Measurements from ENCODE around the gene CRYM. TPM values are rescaled to one million over a fixed set of nuclear protein-coding genes. Genes with fewer than 3 reads are reported as not detected.
"Not testable (repeated sequence)": the region's sequence is repeated elsewhere in the genome, so short reads cannot be mapped to it uniquely, and the experiment has no call there.

Gene CRYM
- total and polyA plus RNA-seq, 2 donors (not counting 1 experiment from before 2014, with no cell fraction given) = 0.06 to 0.50 TPM

GRCh38 chr16:21276090-21276489 lies 2.0 kb downstream of the CRYM start:
- Histone ChIP-seq H3K4me2 (ENCODE audit: extremely low read depth, insufficient read depth, low read length) (no peak overlapping the region), H3K4me1 (ENCODE audit: control insufficient read depth, extremely low read depth, insufficient read depth, low read length) (no peaks in the 10 kb centered on the region), H3K79me2 (ENCODE audit: control insufficient read depth, insufficient read depth, low read length) (no peaks in the 10 kb centered on the region), H3K27ac (ENCODE audit: insufficient read depth, low read length) (no peak overlapping the region), H2AFZ (ENCODE audit: low read length) (no peak overlapping the region), H3K36me3 (ENCODE audit: control insufficient read depth, insufficient read depth, low read length) (no peaks in the 10 kb centered on the region), H4K20me1 (ENCODE audit: control insufficient read depth, extremely low read depth, insufficient read depth, low read length) (no peaks in the 10 kb centered on the region), H3K4me3 (replicated peaks in 1 of 4; ENCODE audit: control extremely low read depth in 1 of 4, insufficient read depth in 1 of 4, low read depth in 3 of 4, low read length in 4 of 4) (no peak overlapping the region), H3K9ac (ENCODE audit: insufficient read depth, low read length) (no peak overlapping the region), H3K27me3 (ENCODE audit: control insufficient read depth, insufficient read depth, low read length) (peaks cover 38% of the 10 kb centered on the region), H3K9me3 (ENCODE audit: control insufficient read depth, insufficient read depth, low read depth, low read length) (no peaks in the 10 kb centered on the region)
- TF ChIP-seq EZH2 (IDR thresholded peaks at IDR 0.05; ENCODE audit: low read length, missing control alignments) (no peak), CTCF (conservative IDR thresholded peaks at IDR 0.05 in 1 of 2, IDR thresholded peaks at IDR 0.05 in 1 of 2; ENCODE audit: low read depth in 1 of 2, low read length in 2 of 2) (no peak)
- no peak for DNase-seq (ENCODE audit: low read depth in 2 of 2)

GRCh38 chr16:21275529-21275928 lies 2.6 kb downstream of the CRYM start:
- H3K79me2 ChIP-seq (ENCODE audit: control insufficient read depth, insufficient read depth, low read length) = no peaks in the 10 kb centered on the region
- no peaks in the 10 kb centered on the region for H4K20me1 ChIP-seq (ENCODE audit: control insufficient read depth, extremely low read depth, insufficient read depth, low read length)
- no peak for TF ChIP-seq CTCF (conservative IDR thresholded peaks at IDR 0.05 in 1 of 2, IDR thresholded peaks at IDR 0.05 in 1 of 2; ENCODE audit: low read depth in 1 of 2, low read length in 2 of 2)
- no peak for TF ChIP-seq EZH2 (IDR thresholded peaks at IDR 0.05; ENCODE audit: low read length, missing control alignments)
- no peak for DNase-seq (ENCODE audit: low read depth in 2 of 2)
- no peaks in the 10 kb centered on the region for H3K4me1 ChIP-seq (ENCODE audit: control insufficient read depth, extremely low read depth, insufficient read depth, low read length)
- no peak overlapping the region for H3K9ac ChIP-seq (ENCODE audit: insufficient read depth, low read length)
- H3K4me2 ChIP-seq (ENCODE audit: extremely low read depth, insufficient read depth, low read length) = no peak overlapping the region
- H3K9me3 ChIP-seq (ENCODE audit: control insufficient read depth, insufficient read depth, low read depth, low read length) = no peaks in the 10 kb centered on the region
- H3K36me3 ChIP-seq (ENCODE audit: control insufficient read depth, insufficient read depth, low read length) = no peaks in the 10 kb centered on the region
- no peak overlapping the region for H2AFZ ChIP-seq (ENCODE audit: low read length)
- no peak overlapping the region for H3K27ac ChIP-seq (ENCODE audit: insufficient read depth, low read length)
- H3K4me3 ChIP-seq (replicated peaks in 1 of 4; ENCODE audit: control extremely low read depth in 1 of 4, insufficient read depth in 1 of 4, low read depth in 3 of 4, low read length in 4 of 4) = no peak overlapping the region
- peaks cover 39% of the 10 kb centered on the region for H3K27me3 ChIP-seq (ENCODE audit: control insufficient read depth, insufficient read depth, low read length)

DNA sequence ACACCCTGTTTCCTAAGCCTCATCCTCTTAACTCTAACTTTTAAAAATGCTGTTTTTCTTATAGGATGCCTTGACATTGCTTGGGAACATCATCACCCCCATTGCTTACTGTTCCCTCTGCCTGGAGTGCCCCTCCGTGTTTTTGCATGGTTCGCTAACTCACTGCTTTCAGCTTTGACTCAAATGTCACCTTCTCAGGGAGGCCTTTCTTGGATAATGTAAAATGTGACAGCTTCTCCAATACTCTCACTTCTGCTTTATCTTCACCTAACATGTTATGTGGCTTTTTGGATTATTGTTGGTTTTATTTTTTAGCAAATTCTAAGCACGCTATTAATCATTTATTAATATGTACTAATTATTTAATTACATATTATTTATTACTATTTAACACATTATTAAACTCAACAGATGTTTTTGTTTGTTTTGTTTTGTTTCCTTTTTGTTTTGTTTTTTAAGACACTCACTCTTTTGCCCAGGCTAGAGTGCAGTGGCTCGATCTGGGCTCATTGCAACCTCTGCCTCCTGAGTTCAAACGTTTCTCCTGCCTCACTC lies 3.8 kb downstream of the CRYM start:
- Histone ChIP-seq H3K9ac (ENCODE audit: insufficient read depth, low read length) (no peak overlapping the region), H3K27ac (ENCODE audit: insufficient read depth, low read length) (no peak overlapping the region), H3K79me2 (ENCODE audit: control insufficient read depth, insufficient read depth, low read length) (no peaks in the 10 kb centered on the region), H4K20me1 (ENCODE audit: control insufficient read depth, extremely low read depth, insufficient read depth, low read length) (no peaks in the 10 kb centered on the region), H3K4me1 (ENCODE audit: control insufficient read depth, extremely low read depth, insufficient read depth, low read length) (no peaks in the 10 kb centered on the region), H3K27me3 (ENCODE audit: control insufficient read depth, insufficient read depth, low read length) (peaks cover 34% of the 10 kb centered on the region), H3K36me3 (ENCODE audit: control insufficient read depth, insufficient read depth, low read length) (no peaks in the 10 kb centered on the region), H3K9me3 (ENCODE audit: control insufficient read depth, insufficient read depth, low read depth, low read length) (no peaks in the 10 kb centered on the region), H2AFZ (ENCODE audit: low read length) (no peak overlapping the region), H3K4me3 (replicated peaks in 1 of 4; ENCODE audit: control extremely low read depth in 1 of 4, insufficient read depth in 1 of 4, low read depth in 3 of 4, low read length in 4 of 4) (no peak overlapping the region), H3K4me2 (ENCODE audit: extremely low read depth, insufficient read depth, low read length) (no peak overlapping the region)
- no peak for TF ChIP-seq EZH2 (IDR thresholded peaks at IDR 0.05; ENCODE audit: low read length, missing control alignments)
- no peak for TF ChIP-seq CTCF (conservative IDR thresholded peaks at IDR 0.05 in 1 of 2, IDR thresholded peaks at IDR 0.05 in 1 of 2; ENCODE audit: low read depth in 1 of 2, low read length in 2 of 2)
- DNase-seq (ENCODE audit: low read depth in 2 of 2) = no peak

DNA sequence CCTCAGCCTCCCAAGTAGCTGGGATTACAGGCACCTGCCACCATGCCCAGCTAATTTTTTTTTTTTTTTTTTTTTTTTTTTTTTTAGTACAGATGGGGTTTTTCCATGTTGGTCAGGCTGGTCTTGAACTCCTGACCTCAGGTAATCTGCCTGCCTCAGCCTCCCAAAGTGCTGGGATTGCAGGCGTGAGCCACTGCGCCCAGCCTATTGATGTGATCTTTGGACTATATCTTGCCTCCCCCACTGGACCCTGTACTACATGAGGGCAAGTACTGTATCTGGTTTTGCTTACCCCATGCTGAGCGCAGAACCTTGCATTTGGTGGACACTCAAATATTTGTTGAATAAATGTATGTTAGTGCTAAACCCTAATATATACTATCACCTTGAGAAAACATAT lies 5.3 kb downstream of the CRYM start:
- H3K27me3 ChIP-seq (ENCODE audit: control insufficient read depth, insufficient read depth, low read length) = peaks cover 30% of the 10 kb centered on the region
- not testable (repeated sequence) for H3K4me2 ChIP-seq (ENCODE audit: extremely low read depth, insufficient read depth, low read length); H3K27ac ChIP-seq (ENCODE audit: insufficient read depth, low read length); H3K4me3 ChIP-seq (replicated peaks in 1 of 4; ENCODE audit: control extremely low read depth in 1 of 4, insufficient read depth in 1 of 4, low read depth in 3 of 4, low read length in 4 of 4); H3K9ac ChIP-seq (ENCODE audit: insufficient read depth, low read length); H3K9me3 ChIP-seq (ENCODE audit: control insufficient read depth, insufficient read depth, low read depth, low read length); H3K36me3 ChIP-seq (ENCODE audit: control insufficient read depth, insufficient read depth, low read length); H2AFZ ChIP-seq (ENCODE audit: low read length); DNase-seq (ENCODE audit: low read depth in 2 of 2); H3K4me1 ChIP-seq (ENCODE audit: control insufficient read depth, extremely low read depth, insufficient read depth, low read length); H3K79me2 ChIP-seq (ENCODE audit: control insufficient read depth, insufficient read depth, low read length); H4K20me1 ChIP-seq (ENCODE audit: control insufficient read depth, extremely low read depth, insufficient read depth, low read length)
